HepG2 (cell line): ENCODE data around the gene NKD1. TPM values are rescaled to one million over a fixed set of nuclear protein-coding genes. Genes with fewer than 3 reads are reported as not detected.

Source experiments
- BORCS8-MEF2B ChIP-seq: sonication (generic); formaldehyde crosslinking; IDR thresholded peaks from 2 replicates; pipeline ENCODE4 v1.8.0; 2022; ENCODE audit warnings: mild to moderate bottlenecking, missing genetic modification reagents
- FOXC1 ChIP-seq: sonication (generic); formaldehyde crosslinking; IDR thresholded peaks from 2 replicates; pipeline ENCODE4 v1.8.0; 2022; ENCODE audit warnings: mild to moderate bottlenecking, missing genetic modification reagents, borderline replicate concordance
- HES4 ChIP-seq: sonication (generic); formaldehyde crosslinking; IDR thresholded peaks from 2 replicates; pipeline ENCODE4 v1.9.0; 2021; ENCODE audit warnings: mild to moderate bottlenecking, missing genetic modification reagents, borderline replicate concordance
- HNRNPUL1 ChIP-seq: fragments of 200-400 bp; formaldehyde crosslinking; IDR thresholded peaks from 2 replicates; pipeline ENCODE4 v1.6.1; 2017; ENCODE audit warnings: low read depth, mild to moderate bottlenecking, low read length, moderate library complexity
- JDP2 ChIP-seq: sonication (generic); formaldehyde crosslinking; IDR thresholded peaks from 2 replicates; pipeline ENCODE4 v1.8.1; 2022; ENCODE audit warnings: missing genetic modification reagents, borderline replicate concordance
- KAT2B ChIP-seq: fragments of 150-350 bp; IDR thresholded peaks from 2 replicates; pipeline ENCODE4 v1.6.1; 2014; ENCODE audit warnings: low read depth, low read length, borderline replicate concordance
- KAT7 ChIP-seq: IDR thresholded peaks from 2 replicates; pipeline ENCODE4 v1.6.1; 2018; ENCODE audit warnings: borderline replicate concordance, missing compliant biosample characterization
- MIER2 ChIP-seq: IDR thresholded peaks from 2 replicates; pipeline ENCODE4 v1.6.1; 2016; ENCODE audit warnings: missing biosample characterization, missing genetic modification reagents
- PPARG ChIP-seq: conservative IDR thresholded peaks from 2 replicates; pipeline ENCODE4 v1.6.1; 2016; ENCODE audit warnings: missing biosample characterization, missing genetic modification reagents
- RARA ChIP-seq: IDR thresholded peaks from 2 replicates; pipeline ENCODE4 v1.6.1; 2016; ENCODE audit warnings: missing genetic modification reagents, missing compliant biosample characterization
- RFX3 ChIP-seq: IDR thresholded peaks from 2 replicates; pipeline ENCODE4 v1.6.1; 2016; ENCODE audit warnings: missing biosample characterization, missing genetic modification reagents
- ZFX ChIP-seq: sonication (generic); formaldehyde crosslinking; IDR thresholded peaks from 2 replicates; pipeline ENCODE4 v1.4.0; 2020; ENCODE audit warnings: mild to moderate bottlenecking, low read depth, missing genetic modification reagents, moderate library complexity
- ZNF331 ChIP-seq: sonication (generic); formaldehyde crosslinking; IDR thresholded peaks from 2 replicates; pipeline ENCODE4 v1.4.0; 2020; ENCODE audit warnings: missing genetic modification reagents
- ZNF337 ChIP-seq: sonication (generic); formaldehyde crosslinking; IDR thresholded peaks from 2 replicates; pipeline ENCODE4 v1.5.1; 2020; ENCODE audit warnings: missing genetic modification reagents, low read depth, mild to moderate bottlenecking, borderline replicate concordance
- ZNF549 ChIP-seq: sonication (generic); formaldehyde crosslinking; IDR thresholded peaks from 2 replicates; pipeline ENCODE4 v1.5.0; 2020; ENCODE audit warnings: missing genetic modification reagents
- ZNF792 ChIP-seq: IDR thresholded peaks from 2 replicates; pipeline ENCODE4 v1.6.1; 2016
- ZNF891 ChIP-seq: sonication (generic); formaldehyde crosslinking; IDR thresholded peaks from 2 replicates; pipeline ENCODE4 v1.5.0; 2020; ENCODE audit warnings: mild to moderate bottlenecking, missing genetic modification reagents
- polyA plus RNA-seq, 8 experiments: library from polyadenylated mRNA; depleted of rRNA in 3 of 8; stranded (reverse) in 7 of 8; unstranded in 1 of 8; fragments of >200 nt; fragmentation: Illumina TruSeq in 4 of 8; extraction: Trizol in 4 of 8; gene quantifications; 2 replicates each; pipeline versions ENCODE4 v1.2.1 to v1.2.3, GENCODE V29; 2011 to 2016; ENCODE audit warnings: low read depth in 4 of 8, missing spikeins in 1 of 8, mixed read lengths in 1 of 8; ENCODE audit not compliant: insufficient read depth in 1 of 8
- total RNA-seq, 5 experiments: library from RNA; depleted of rRNA; stranded (reverse); fragments of >200 nt; fragmentation: Illumina TruSeq; extraction: Trizol; gene quantifications; 2 replicates each; pipeline ENCODE4 v1.2.3, GENCODE V29; 2016; ENCODE audit warnings: low read depth in 1 of 5
- TF ChIP-seq, protein P1 (sequence below), 2 experiments: fragments of 450-650 bp in 1 of 2; sonication (generic) in 1 of 2; formaldehyde crosslinking; IDR thresholded peaks; 2 replicates each; pipeline versions ENCODE4 v1.5.0 to v1.8.0; 2020 to 2022; ENCODE audit warnings: mild to moderate bottlenecking in 1 of 2, missing genetic modification reagents in 1 of 2
- TF ChIP-seq, protein P2 (sequence below): sonication (generic); formaldehyde crosslinking; IDR thresholded peaks from 2 replicates; pipeline ENCODE4 v1.5.0; 2020; ENCODE audit warnings: missing genetic modification reagents, mild to moderate bottlenecking, borderline replicate concordance
- TF ChIP-seq, protein P3 (sequence below): sonication (generic); formaldehyde crosslinking; IDR thresholded peaks from 2 replicates; pipeline ENCODE4 v1.5.0; 2020; ENCODE audit warnings: missing genetic modification reagents
- TF ChIP-seq, protein P4 (sequence below): sonication (generic); formaldehyde crosslinking; IDR thresholded peaks from 2 replicates; pipeline ENCODE4 v1.9.0; 2021; ENCODE audit warnings: missing genetic modification reagents, mild to moderate bottlenecking, borderline replicate concordance
- TF ChIP-seq, protein P5 (sequence below): sonication (generic); formaldehyde crosslinking; conservative IDR thresholded peaks from 2 replicates; pipeline ENCODE4 v1.4.0; 2020; ENCODE audit warnings: missing genetic modification reagents
- TF ChIP-seq, protein P6 (sequence below): sonication (generic); formaldehyde crosslinking; conservative IDR thresholded peaks from 2 replicates; pipeline ENCODE4 v1.8.0; 2022; ENCODE audit warnings: missing genetic modification reagents

The NKD1 gene
- total and polyA plus RNA-seq, 2 of the 13 experiments (the other 11 are each of a cell fraction or from before 2014, with no cell fraction given) = 70.4 to 121 TPM

DNA sequence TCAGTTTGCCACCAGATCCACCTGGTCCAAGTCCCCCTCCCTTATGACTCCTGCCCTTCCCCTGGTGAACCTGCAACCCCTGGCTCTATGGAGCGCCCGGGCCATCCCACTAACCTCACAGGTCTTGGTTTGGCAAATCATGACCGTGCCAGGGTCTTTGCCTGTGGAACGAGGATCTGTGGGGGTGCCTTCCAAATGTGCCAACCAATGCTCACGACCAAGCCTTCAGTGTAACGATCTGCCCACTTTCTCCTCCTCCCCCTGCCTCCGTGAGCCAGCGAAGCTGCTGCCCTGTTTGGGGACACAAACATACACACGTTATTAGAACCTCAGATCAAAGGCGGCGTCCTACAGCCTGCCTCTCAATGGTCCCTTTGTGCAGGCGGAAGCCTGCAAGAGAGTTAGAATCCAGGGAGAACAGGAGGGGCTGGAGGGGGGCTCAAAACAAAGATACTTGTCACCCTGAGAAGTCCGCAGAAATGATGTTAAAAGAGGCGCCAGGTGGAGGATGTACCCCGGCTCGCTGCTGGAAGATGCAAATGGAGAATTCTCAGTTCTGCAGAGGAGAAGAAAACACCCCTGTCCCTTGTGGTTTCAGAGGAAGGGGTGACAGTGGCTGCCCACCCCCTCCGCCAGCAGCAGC lies 9.0 kb upstream of the NKD1 start (continued):
- TF ChIP-seq BORCS8-MEF2B (CRISPR knock-in tag) (no peak), HES4 (no peak), RFX3 (CRISPR knock-in tag) (no peak), ZNF337 (no peak), ZNF891 (CRISPR knock-in tag) (no peak), HNRNPUL1 (no peak), RARA (peak; percentile 81), JDP2 (CRISPR knock-in tag) (no peak), ZNF792 (peak; percentile 61), KAT7 (CRISPR knock-in tag) (no peak; the same call in 1 of the 2 replicates), ZNF331 (CRISPR knock-in tag) (peak; percentile 77; the same call in 1 of the 2 replicates), PPARG (CRISPR knock-in tag) (peak; percentile 76), FOXC1 (CRISPR knock-in tag) (peak; percentile 75; the same call in 1 of the 2 replicates), ZFX (no peak; the same call in 1 of the 2 replicates), MIER2 (CRISPR knock-in tag) (peak; percentile 53; the same call in 1 of the 2 replicates), KAT2B (no peak), ZNF549 (no peak)
- TF ChIP-seq, protein P1, sequence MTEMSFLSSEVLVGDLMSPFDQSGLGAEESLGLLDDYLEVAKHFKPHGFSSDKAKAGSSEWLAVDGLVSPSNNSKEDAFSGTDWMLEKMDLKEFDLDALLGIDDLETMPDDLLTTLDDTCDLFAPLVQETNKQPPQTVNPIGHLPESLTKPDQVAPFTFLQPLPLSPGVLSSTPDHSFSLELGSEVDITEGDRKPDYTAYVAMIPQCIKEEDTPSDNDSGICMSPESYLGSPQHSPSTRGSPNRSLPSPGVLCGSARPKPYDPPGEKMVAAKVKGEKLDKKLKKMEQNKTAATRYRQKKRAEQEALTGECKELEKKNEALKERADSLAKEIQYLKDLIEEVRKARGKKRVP (CRISPR knock-in tag; IDR thresholded peaks at IDR 0.05) = no peak
- TF ChIP-seq, protein P2, sequence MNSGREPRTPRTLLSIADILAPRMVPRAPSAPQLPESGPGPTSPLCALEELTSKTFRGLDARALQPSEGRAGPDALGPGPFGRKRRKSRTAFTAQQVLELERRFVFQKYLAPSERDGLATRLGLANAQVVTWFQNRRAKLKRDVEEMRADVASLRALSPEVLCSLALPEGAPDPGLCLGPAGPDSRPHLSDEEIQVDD = no peak
- TF ChIP-seq, protein P3, sequence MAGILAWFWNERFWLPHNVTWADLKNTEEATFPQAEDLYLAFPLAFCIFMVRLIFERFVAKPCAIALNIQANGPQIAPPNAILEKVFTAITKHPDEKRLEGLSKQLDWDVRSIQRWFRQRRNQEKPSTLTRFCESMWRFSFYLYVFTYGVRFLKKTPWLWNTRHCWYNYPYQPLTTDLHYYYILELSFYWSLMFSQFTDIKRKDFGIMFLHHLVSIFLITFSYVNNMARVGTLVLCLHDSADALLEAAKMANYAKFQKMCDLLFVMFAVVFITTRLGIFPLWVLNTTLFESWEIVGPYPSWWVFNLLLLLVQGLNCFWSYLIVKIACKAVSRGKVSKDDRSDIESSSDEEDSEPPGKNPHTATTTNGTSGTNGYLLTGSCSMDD (CRISPR knock-in tag) = no peak
- TF ChIP-seq, protein P4, sequence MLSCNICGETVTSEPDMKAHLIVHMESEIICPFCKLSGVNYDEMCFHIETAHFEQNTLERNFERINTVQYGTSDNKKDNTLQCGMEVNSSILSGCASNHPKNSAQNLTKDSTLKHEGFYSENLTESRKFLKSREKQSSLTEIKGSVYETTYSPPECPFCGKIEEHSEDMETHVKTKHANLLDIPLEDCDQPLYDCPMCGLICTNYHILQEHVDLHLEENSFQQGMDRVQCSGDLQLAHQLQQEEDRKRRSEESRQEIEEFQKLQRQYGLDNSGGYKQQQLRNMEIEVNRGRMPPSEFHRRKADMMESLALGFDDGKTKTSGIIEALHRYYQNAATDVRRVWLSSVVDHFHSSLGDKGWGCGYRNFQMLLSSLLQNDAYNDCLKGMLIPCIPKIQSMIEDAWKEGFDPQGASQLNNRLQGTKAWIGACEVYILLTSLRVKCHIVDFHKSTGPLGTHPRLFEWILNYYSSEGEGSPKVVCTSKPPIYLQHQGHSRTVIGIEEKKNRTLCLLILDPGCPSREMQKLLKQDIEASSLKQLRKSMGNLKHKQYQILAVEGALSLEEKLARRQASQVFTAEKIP (CRISPR knock-in tag) = no peak
- TF ChIP-seq, protein P5, sequence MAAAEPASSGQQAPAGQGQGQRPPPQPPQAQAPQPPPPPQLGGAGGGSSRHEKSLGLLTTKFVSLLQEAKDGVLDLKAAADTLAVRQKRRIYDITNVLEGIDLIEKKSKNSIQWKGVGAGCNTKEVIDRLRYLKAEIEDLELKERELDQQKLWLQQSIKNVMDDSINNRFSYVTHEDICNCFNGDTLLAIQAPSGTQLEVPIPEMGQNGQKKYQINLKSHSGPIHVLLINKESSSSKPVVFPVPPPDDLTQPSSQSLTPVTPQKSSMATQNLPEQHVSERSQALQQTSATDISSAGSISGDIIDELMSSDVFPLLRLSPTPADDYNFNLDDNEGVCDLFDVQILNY (CRISPR knock-in tag) = no peak
- TF ChIP-seq, protein P6, sequence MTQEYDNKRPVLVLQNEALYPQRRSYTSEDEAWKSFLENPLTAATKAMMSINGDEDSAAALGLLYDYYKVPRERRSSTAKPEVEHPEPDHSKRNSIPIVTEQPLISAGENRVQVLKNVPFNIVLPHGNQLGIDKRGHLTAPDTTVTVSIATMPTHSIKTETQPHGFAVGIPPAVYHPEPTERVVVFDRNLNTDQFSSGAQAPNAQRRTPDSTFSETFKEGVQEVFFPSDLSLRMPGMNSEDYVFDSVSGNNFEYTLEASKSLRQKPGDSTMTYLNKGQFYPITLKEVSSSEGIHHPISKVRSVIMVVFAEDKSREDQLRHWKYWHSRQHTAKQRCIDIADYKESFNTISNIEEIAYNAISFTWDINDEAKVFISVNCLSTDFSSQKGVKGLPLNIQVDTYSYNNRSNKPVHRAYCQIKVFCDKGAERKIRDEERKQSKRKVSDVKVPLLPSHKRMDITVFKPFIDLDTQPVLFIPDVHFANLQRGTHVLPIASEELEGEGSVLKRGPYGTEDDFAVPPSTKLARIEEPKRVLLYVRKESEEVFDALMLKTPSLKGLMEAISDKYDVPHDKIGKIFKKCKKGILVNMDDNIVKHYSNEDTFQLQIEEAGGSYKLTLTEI = no peak
